Measurements from ENCODE around the gene TENM4.

DNA sequence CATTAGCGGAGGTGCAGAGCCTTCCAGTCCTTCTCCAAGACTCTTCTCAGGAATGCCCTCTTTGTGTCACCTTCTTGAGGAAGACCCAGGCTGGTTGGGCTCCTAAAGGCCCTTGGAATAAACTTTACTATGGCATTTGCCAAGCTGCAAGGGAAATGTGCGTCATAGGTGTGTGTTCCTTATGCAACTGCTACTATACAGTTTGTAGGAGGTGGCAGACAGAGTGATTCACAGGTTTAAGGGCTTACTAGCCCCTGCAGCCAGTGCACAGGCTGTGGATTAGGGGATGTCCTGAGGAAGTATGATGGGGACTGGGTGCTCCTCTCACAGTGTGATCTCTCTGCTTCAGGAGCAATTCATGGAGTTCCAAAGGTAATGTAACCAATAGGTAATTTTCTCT lies 74.6 kb downstream of the TENM4 start:
- TF ChIP-seq, protein P1, sequence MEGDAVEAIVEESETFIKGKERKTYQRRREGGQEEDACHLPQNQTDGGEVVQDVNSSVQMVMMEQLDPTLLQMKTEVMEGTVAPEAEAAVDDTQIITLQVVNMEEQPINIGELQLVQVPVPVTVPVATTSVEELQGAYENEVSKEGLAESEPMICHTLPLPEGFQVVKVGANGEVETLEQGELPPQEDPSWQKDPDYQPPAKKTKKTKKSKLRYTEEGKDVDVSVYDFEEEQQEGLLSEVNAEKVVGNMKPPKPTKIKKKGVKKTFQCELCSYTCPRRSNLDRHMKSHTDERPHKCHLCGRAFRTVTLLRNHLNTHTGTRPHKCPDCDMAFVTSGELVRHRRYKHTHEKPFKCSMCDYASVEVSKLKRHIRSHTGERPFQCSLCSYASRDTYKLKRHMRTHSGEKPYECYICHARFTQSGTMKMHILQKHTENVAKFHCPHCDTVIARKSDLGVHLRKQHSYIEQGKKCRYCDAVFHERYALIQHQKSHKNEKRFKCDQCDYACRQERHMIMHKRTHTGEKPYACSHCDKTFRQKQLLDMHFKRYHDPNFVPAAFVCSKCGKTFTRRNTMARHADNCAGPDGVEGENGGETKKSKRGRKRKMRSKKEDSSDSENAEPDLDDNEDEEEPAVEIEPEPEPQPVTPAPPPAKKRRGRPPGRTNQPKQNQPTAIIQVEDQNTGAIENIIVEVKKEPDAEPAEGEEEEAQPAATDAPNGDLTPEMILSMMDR (IDR thresholded peaks at IDR 0.05): no peak
- no peak for TF ChIP-seq POLR2A (IDR thresholded peaks at IDR 0.05)
